IMR-90 (cell line): Measurements from ENCODE around the gene DNAJC22. TPM values are rescaled to one million over a fixed set of nuclear protein-coding genes. Genes with fewer than 3 reads are reported as not detected.

Experiments
- ATAC-seq: fragments of 200-7000 bp; cut with Tn5 transposase; 2 replicates; pipeline ENCODE4 v1.9.1; 2020; ENCODE audit warnings: low read depth, mild to moderate bottlenecking, moderate library complexity
- BruUV-seq: library from RNA; stranded (reverse); fragments of 400-500 nt; replicated peaks from 2 replicates; lab custom pipeline; 2021; lab: Mats Ljungman, UMichigan
- CTCF ChIA-PET: fragments of 300-600 bp; formaldehyde crosslinking; extraction: SDS; loops from one replicate; lab custom pipeline; 2021; ENCODE audit warnings: antibody characterized with exemption; lab: Yijun Ruan, JAX
- POLR2A ChIA-PET: fragments of 300-600 bp; sonication (Branson Sonifier 250); formaldehyde crosslinking; loops from one replicate; lab custom pipeline; 2022; ENCODE audit warnings: antibody characterized with exemption; ENCODE audit not compliant: unreplicated experiment; lab: Charles Lee
- DNase-seq: peaks from one replicate; pipeline ENCODE4 v3.0.0; 2013
- H2AFZ ChIP-seq: replicated peaks from 2 replicates; pipeline ENCODE3; 2013; ENCODE audit warnings: low read length, mild to moderate bottlenecking; ENCODE audit not compliant: poor library complexity
- H2AK5ac ChIP-seq: 2 replicates; pipeline ENCODE4 v1.6.1; 2013; ENCODE audit warnings: low read depth, low read length, inconsistent platforms
- H2AK9ac ChIP-seq: replicated peaks from 2 replicates; pipeline ENCODE3; 2013; ENCODE audit warnings: mild to moderate bottlenecking, low read depth, low read length, moderate library complexity; ENCODE audit not compliant: poor library complexity
- H2BK120ac ChIP-seq: 2 replicates; pipeline ENCODE4 v1.6.1; 2013; ENCODE audit warnings: low read depth, low read length, inconsistent platforms
- H2BK15ac ChIP-seq: 3 replicates; pipeline ENCODE4 v1.6.1; 2013; ENCODE audit warnings: low read depth, low read length, inconsistent platforms
- H2BK20ac ChIP-seq: 2 replicates; pipeline ENCODE4 v1.6.1; 2013; ENCODE audit warnings: low read depth, mild to moderate bottlenecking, inconsistent platforms, low read length, moderate library complexity
- H2BK5ac ChIP-seq: 2 replicates; pipeline ENCODE4 v1.6.1; 2013; ENCODE audit warnings: mild to moderate bottlenecking, low read depth, low read length, inconsistent platforms; ENCODE audit not compliant: poor library complexity, severe bottlenecking
- H3K14ac ChIP-seq: replicated peaks from 2 replicates; pipeline ENCODE4 v1.6.1; 2013; ENCODE audit warnings: low read depth, low read length, inconsistent platforms
- H3K18ac ChIP-seq: 2 replicates; pipeline ENCODE4 v1.6.1; 2013; ENCODE audit warnings: low read depth, low read length, control low read depth
- H3K23ac ChIP-seq: 2 replicates; pipeline ENCODE4 v1.6.1; 2013; ENCODE audit warnings: low read depth, low read length, inconsistent platforms
- H3K27ac ChIP-seq: 2 replicates; pipeline ENCODE4 v1.5.1; 2013; ENCODE audit warnings: mild to moderate bottlenecking, control low read depth, low read length; ENCODE audit not compliant: insufficient read depth
- H3K27me3 ChIP-seq: 2 replicates; pipeline ENCODE4 v1.6.1; 2013; ENCODE audit warnings: low read length; ENCODE audit not compliant: control insufficient read depth, insufficient read depth
- H3K36me3 ChIP-seq: 2 replicates; pipeline ENCODE4 v1.6.1; 2013; ENCODE audit warnings: low read length, mixed read lengths; ENCODE audit not compliant: control insufficient read depth, insufficient read depth
- H3K4ac ChIP-seq: 2 replicates; pipeline ENCODE4 v1.6.1; 2013; ENCODE audit warnings: low read depth, low read length, inconsistent platforms
- H3K4me1 ChIP-seq: 2 replicates; pipeline ENCODE4 v1.6.1; 2013; ENCODE audit warnings: low read length, mixed read lengths; ENCODE audit not compliant: control insufficient read depth, insufficient read depth
- H3K4me2 ChIP-seq: 2 replicates; pipeline ENCODE4 v1.6.1; 2013; ENCODE audit warnings: low read depth, mild to moderate bottlenecking, control low read depth, low read length, moderate library complexity
- H3K4me3 ChIP-seq: 2 replicates; pipeline ENCODE4 v1.5.1; 2013; ENCODE audit warnings: low read depth, mild to moderate bottlenecking, control low read depth, low read length, moderate library complexity; ENCODE audit not compliant: insufficient read depth
- H3K56ac ChIP-seq: 2 replicates; pipeline ENCODE4 v1.6.1; 2013; ENCODE audit warnings: low read length, inconsistent platforms; ENCODE audit not compliant: insufficient read depth; ENCODE audit errors: extremely low read depth
- H3K79me1 ChIP-seq, 2 experiments: 2 replicates each; pipeline ENCODE4 v1.6.1; 2013; ENCODE audit warnings: low read length in 2 of 2, inconsistent platforms in 1 of 2, low read depth in 1 of 2
- H3K9ac ChIP-seq: 2 replicates; pipeline ENCODE4 v1.6.1; 2013; ENCODE audit warnings: low read depth, low read length, control low read depth
- H3K9me1 ChIP-seq: 2 replicates; pipeline ENCODE4 v1.6.1; 2013; ENCODE audit warnings: low read length, inconsistent platforms; ENCODE audit not compliant: insufficient read depth
- H3K9me3 ChIP-seq: 2 replicates; pipeline ENCODE4 v1.6.1; 2013; ENCODE audit warnings: low read length; ENCODE audit not compliant: control insufficient read depth, insufficient read depth
- H4K20me1 ChIP-seq: 2 replicates; pipeline ENCODE4 v1.6.1; 2013; ENCODE audit warnings: low read length, inconsistent platforms; ENCODE audit not compliant: insufficient read depth
- H4K5ac ChIP-seq: 2 replicates; pipeline ENCODE4 v1.6.1; 2013; ENCODE audit warnings: mild to moderate bottlenecking, low read depth, low read length, control low read depth
- H4K8ac ChIP-seq, 2 experiments: 2 replicates each; pipeline ENCODE4 v1.6.1; 2013; ENCODE audit warnings: low read depth in 2 of 2, low read length in 2 of 2, control low read depth in 1 of 2, inconsistent platforms in 1 of 2
- H4K91ac ChIP-seq: 2 replicates; pipeline ENCODE4 v1.6.1; 2013; ENCODE audit warnings: low read depth, low read length, inconsistent platforms; ENCODE audit not compliant: insufficient read depth
- BHLHE40 ChIP-seq: fragments of 150-350 bp; IDR thresholded peaks from 2 replicates; pipeline ENCODE4 v1.6.1; 2016; ENCODE audit warnings: mild to moderate bottlenecking, low read depth, low read length
- CEBPB ChIP-seq: IDR thresholded peaks from 2 replicates; pipeline ENCODE4 v1.6.1; 2012; ENCODE audit warnings: low read depth, low read length, improper control_type of control experiment
- CHD1 ChIP-seq: IDR thresholded peaks from 2 replicates; pipeline ENCODE4 v1.6.1; 2012; ENCODE audit warnings: low read depth, low read length, improper control_type of control experiment
- CTCF ChIP-seq: conservative IDR thresholded peaks from 2 replicates; pipeline ENCODE4 v1.5.1; 2012; ENCODE audit warnings: mild to moderate bottlenecking, low read depth, low read length, improper control_type of control experiment
- FOS ChIP-seq: fragments of 150-350 bp; IDR thresholded peaks from 2 replicates; pipeline ENCODE4 v1.6.1; 2016; ENCODE audit warnings: low read depth, low read length
- MAFK ChIP-seq: IDR thresholded peaks from 2 replicates; pipeline ENCODE4 v1.6.1; 2012; ENCODE audit warnings: low read depth, low read length, improper control_type of control experiment
- MAZ ChIP-seq: IDR thresholded peaks from 2 replicates; pipeline ENCODE4 v1.6.1; 2012; ENCODE audit warnings: low read depth, mild to moderate bottlenecking, low read length, improper control_type of control experiment, moderate library complexity, borderline replicate concordance
- MXI1 ChIP-seq: IDR thresholded peaks from 2 replicates; pipeline ENCODE4 v1.6.1; 2012; ENCODE audit warnings: low read depth, mild to moderate bottlenecking, low read length, moderate library complexity, borderline replicate concordance
- NFE2L2 ChIP-seq: fragments of 150-350 bp; IDR thresholded peaks from 2 replicates; pipeline ENCODE4 v1.6.1; 2016; ENCODE audit warnings: low read depth, mild to moderate bottlenecking, low read length
- POLR2A ChIP-seq: IDR thresholded peaks from 2 replicates; pipeline ENCODE4 v1.6.1; 2012; ENCODE audit warnings: mild to moderate bottlenecking, low read depth, low read length
- RAD21 ChIP-seq: IDR thresholded peaks from 2 replicates; pipeline ENCODE4 v1.6.1; 2012; ENCODE audit warnings: low read length, improper control_type of control experiment
- RCOR1 ChIP-seq: IDR thresholded peaks from 2 replicates; pipeline ENCODE4 v1.6.1; 2012; ENCODE audit warnings: mild to moderate bottlenecking, low read length, improper control_type of control experiment; ENCODE audit not compliant: insufficient replicate concordance
- RFX5 ChIP-seq: IDR thresholded peaks from 2 replicates; pipeline ENCODE4 v1.8.0; 2012; ENCODE audit warnings: low read depth, mild to moderate bottlenecking, low read length, moderate library complexity
- SMC3 ChIP-seq: fragments of 150-350 bp; IDR thresholded peaks from 2 replicates; pipeline ENCODE4 v1.6.1; 2016; ENCODE audit warnings: low read depth, mild to moderate bottlenecking, antibody characterized with exemption, low read length, moderate library complexity
- USF2 ChIP-seq: fragments of 150-350 bp; IDR thresholded peaks from 2 replicates; pipeline ENCODE4 v1.6.1; 2017; ENCODE audit warnings: mild to moderate bottlenecking, antibody characterized with exemption, low read length, low read depth
- WGBS, 2 experiments: methylation state at CpG; one replicate each; pipeline versions ENCODE4 v1.1.5 to v1.1.7; 2013; ENCODE audit warnings: missing lambda C conversion rate in 2 of 2; ENCODE audit not compliant: insufficient read length in 1 of 2; ENCODE audit errors: extremely low coverage in 2 of 2; 5-methylcytosine and 5-hydroxymethylcytosine counted together
- dilution Hi-C: fragments of 300-500 bp; cut with HindIII; formaldehyde crosslinking; loops from one replicate; pipeline ENCODE4 v1.14.3; 2018; ENCODE audit warnings: low sequenced_read_pairs; ENCODE audit not compliant: unreplicated experiment
- in situ Hi-C: fragments of 300-500 bp; cut with MboI; formaldehyde crosslinking; loops from 3 replicates; pipeline ENCODE4 v1.14.3; 2019; ENCODE audit warnings: low sequenced_read_pairs, inconsistent platforms, mixed read lengths
- intact Hi-C: fragments of 100-400 bp; cut with micrococcal nuclease; formaldehyde crosslinking; loops from 2 replicates; pipeline ENCODE4 v1.10.0; 2022
- polyA plus RNA-seq, 3 experiments: library from polyadenylated mRNA; depleted of rRNA; stranded (reverse); fragments of >200 nt; gene quantifications; 2 replicates each; pipeline ENCODE4 v1.2.3, GENCODE V29; 2012; ENCODE audit warnings: low replicate concordance in 1 of 3
- total RNA-seq: library from RNA; depleted of rRNA; stranded (reverse); fragments of >200 nt; gene quantifications from 2 replicates; pipeline ENCODE4 v1.2.3, GENCODE V29; 2012
- TF ChIP-seq, protein P1 (sequence below): fragments of 150-350 bp; IDR thresholded peaks from 2 replicates; pipeline ENCODE4 v1.6.1; 2016; ENCODE audit warnings: low read depth, mild to moderate bottlenecking, low read length, moderate library complexity, borderline replicate concordance

The DNAJC22 gene
- total and polyA plus RNA-seq, 2 of the 4 experiments (the other 2 are of a cell fraction): 8.1 to 8.2 TPM

DNA sequence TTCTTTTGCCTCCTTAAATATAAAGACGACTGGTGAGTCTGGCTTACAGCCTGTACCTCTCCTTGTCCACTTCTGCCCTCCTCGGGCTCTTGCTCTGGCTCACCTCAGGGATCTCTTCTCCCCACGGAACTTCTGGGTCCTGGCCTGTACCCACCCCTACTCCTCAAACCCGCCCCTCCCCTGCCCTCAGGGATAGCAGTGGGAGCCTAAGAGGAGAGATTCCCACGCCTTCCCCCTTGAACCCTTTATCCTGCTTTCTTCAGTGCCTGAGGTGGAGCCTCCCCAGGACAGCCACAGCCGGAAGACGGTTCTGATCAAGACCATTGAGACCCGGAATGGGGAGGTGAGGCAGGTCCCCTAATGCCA, 49.0 kb upstream of the DNAJC22 start:
- Histone ChIP-seq H2BK20ac (no peak overlapping the region), H3K9ac (no peak overlapping the region), H2BK15ac (no peak overlapping the region), H2AK9ac (no peak overlapping the region), H2BK5ac (no peak overlapping the region), H3K79me1 (no peaks in the 10 kb centered on the region), H3K18ac (no peak overlapping the region), H3K4me3 (no peak overlapping the region), H4K8ac (no peak overlapping the region), H3K4me2 (no peak overlapping the region), H4K5ac (no peak overlapping the region), H3K9me1 (no peaks in the 10 kb centered on the region), H4K20me1 (no peaks in the 10 kb centered on the region), H3K56ac (no peak overlapping the region), H3K27ac (no peak overlapping the region), H3K4ac (no peak overlapping the region), H3K4me1 (peaks cover 7% of the 10 kb centered on the region), H2AK5ac (no peak overlapping the region), H3K9me3 (peaks cover 6% of the 10 kb centered on the region; the same call in 1 of the 2 replicates), H2AFZ (no peak overlapping the region), H3K14ac (no peak overlapping the region), H3K27me3 (peaks cover 64% of the 10 kb centered on the region), H3K36me3 (no peaks in the 10 kb centered on the region), H2BK120ac (no peak overlapping the region), H3K23ac (no peak overlapping the region), H4K91ac (no peak overlapping the region)
- no peak for DNase-seq
- ATAC-seq: no peak
- ChIA-PET CTCF (interaction anchor here (0.6 to 0.9 kb wide), 3 partner anchors 9 to 19 kb away, joined by 3 to 5 read pairs (median 3); no protein-coding TSS in a partner anchor), POLR2A (no interaction called here)
- intact Hi-C loops (no loop called here), in situ Hi-C loops (no loop called here), dilution Hi-C loops (no loop called here)
- no peak for TF ChIP-seq SMC3
- TF ChIP-seq FOS: no peak
- TF ChIP-seq CTCF: no peak
- TF ChIP-seq CEBPB: no peak
- TF ChIP-seq USF2: no peak
- TF ChIP-seq BHLHE40: no peak
- no peak for TF ChIP-seq RCOR1
- no peak for TF ChIP-seq NFE2L2
- TF ChIP-seq RAD21: no peak
- TF ChIP-seq RFX5: no peak
- TF ChIP-seq CHD1: no peak
- TF ChIP-seq, protein P1, sequence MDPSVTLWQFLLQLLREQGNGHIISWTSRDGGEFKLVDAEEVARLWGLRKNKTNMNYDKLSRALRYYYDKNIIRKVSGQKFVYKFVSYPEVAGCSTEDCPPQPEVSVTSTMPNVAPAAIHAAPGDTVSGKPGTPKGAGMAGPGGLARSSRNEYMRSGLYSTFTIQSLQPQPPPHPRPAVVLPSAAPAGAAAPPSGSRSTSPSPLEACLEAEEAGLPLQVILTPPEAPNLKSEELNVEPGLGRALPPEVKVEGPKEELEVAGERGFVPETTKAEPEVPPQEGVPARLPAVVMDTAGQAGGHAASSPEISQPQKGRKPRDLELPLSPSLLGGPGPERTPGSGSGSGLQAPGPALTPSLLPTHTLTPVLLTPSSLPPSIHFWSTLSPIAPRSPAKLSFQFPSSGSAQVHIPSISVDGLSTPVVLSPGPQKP: no peak
- TF ChIP-seq POLR2A: no peak
- no peak for TF ChIP-seq MAFK
- TF ChIP-seq MAZ: no peak
- TF ChIP-seq MXI1: no peak
- WGBS, 2 experiments: 0% methylated on average over 1 of the region's 8 CpGs; no CpG with 5 or more reads in 1 of the 2 experiments
- no TSS peak for BruUV-seq
